ENCODE results near the gene TNKS1BP1. TPM values are rescaled to one million over a fixed set of nuclear protein-coding genes. Genes with fewer than 3 reads are reported as not detected.

TNKS1BP1 gene
- total RNA-seq, 2 experiments from 2014 or later = 19.1 to 21.6 TPM

DNA sequence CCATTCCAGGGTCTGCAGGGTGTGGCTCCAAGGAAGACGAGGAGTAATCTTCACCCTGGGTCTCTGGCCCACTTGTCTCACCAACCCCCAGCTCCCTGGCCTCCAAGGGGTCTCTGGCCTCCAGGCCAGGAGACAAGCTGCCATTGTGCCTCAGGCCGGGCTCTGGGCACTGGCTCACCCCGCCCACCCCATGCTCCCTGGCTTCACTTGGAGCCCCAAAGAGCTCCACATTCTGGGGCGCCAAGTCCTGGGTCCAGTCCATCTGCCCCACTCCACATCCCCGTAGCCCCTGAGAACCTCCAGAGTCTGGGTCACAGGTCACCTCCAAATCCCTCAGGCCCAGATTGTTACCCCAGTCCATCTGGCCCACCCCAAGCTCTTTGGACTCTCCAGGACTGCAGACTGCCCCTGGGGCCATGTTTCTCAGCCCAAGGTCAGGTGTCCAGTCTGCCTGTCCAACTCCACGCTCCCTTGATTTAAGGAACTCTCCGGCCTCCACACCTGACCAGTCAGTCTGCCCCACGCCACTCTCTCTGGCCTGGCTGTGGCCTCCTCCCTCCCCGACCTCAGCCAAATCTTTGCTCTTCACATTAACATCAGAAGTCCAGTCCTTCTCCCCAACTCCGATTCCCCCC lies 16.2 kb downstream of the TNKS1BP1 start:
- peaks cover 7% of the 10 kb centered on the region for H3K4me1 Mint-ChIP-seq
- no peak overlapping the region for H3K4me3 Mint-ChIP-seq
- ATAC-seq (no peak), DNase-seq (no peak)
- ChIA-PET POLR2A (no interaction called here), CTCF (no interaction called here)
- intact Hi-C loops (cut with DNase I, micrococcal nuclease) = no loop called here
- H3K27ac Mint-ChIP-seq = no peak overlapping the region
- no peaks in the 10 kb centered on the region for H3K9me3 Mint-ChIP-seq (ENCODE audit: low read depth)
- H3K27me3 Mint-ChIP-seq = no peaks in the 10 kb centered on the region
- H3K36me3 Mint-ChIP-seq (ENCODE audit: low read depth) = peaks cover 17% of the 10 kb centered on the region

- ChIA-PET CTCF (no interaction called here), POLR2A (no interaction called here)
- Mint-ChIP-seq H3K9me3 (ENCODE audit: low read depth) (no peaks in the 10 kb centered on the region), H3K27me3 (no peaks in the 10 kb centered on the region), H3K27ac (no peak overlapping the region), H3K4me3 (no peak overlapping the region), H3K36me3 (ENCODE audit: low read depth) (peaks cover 24% of the 10 kb centered on the region), H3K4me1 (peaks cover 7% of the 10 kb centered on the region)
- intact Hi-C loops (cut with DNase I, micrococcal nuclease) = no loop called here
- ATAC-seq (no peak), DNase-seq (no peak)
Observed at GRCh38 chr11:57307666-57308270, 17.0 kb downstream of the TNKS1BP1 start.

- peaks cover 5% of the 10 kb centered on the region for H3K4me1 Mint-ChIP-seq
- POLR2A ChIA-PET = no interaction called here
- DNase-seq = no peak
- no peak for ATAC-seq
- H3K27me3 Mint-ChIP-seq = no peaks in the 10 kb centered on the region
- H3K9me3 Mint-ChIP-seq (ENCODE audit: low read depth) = no peaks in the 10 kb centered on the region
- no peak overlapping the region for H3K4me3 Mint-ChIP-seq
- CTCF ChIA-PET = no interaction called here
- H3K27ac Mint-ChIP-seq = no peak overlapping the region
- H3K36me3 Mint-ChIP-seq (ENCODE audit: low read depth) = peaks cover 24% of the 10 kb centered on the region
- intact Hi-C loops (cut with DNase I, micrococcal nuclease) = no loop called here
Observed at GRCh38 chr11:57306940-57307565, 17.7 kb downstream of the TNKS1BP1 start.

DNA sequence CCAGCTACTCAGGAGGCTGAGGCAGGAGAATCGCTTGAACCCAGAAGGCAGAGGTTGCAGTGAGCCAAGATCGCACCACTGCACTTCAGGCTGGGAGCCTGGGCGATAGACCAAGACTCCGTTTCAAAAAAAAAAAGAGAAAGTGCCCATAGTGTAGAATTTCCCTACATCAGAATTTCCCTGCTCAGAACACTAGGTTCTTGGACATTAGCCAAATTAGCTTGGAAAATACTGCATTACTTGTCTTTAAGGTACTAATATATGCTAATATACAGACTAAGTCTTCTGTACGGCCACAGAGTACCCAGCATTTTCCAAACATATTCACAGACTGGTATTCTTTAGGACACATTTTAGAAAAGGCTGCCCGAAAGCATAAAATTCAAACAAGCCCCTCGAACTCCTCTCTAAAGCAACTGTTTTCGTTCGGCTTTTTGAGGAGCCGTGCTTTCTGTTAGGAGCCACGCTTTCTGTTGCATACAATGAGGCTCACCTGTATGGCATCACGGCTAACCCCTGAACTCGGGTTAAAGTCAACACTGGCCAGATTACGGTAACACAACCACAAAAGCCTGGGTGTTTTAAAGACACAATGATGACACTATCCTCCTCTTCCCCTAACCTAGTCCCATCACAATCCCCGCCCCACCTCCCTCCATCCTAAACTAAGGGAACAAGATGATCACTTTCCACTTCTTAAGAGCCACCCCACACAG lies 18.4 kb downstream of the TNKS1BP1 start:
- intact Hi-C loops (cut with DNase I, micrococcal nuclease) = no loop called here
- Mint-ChIP-seq H3K27me3 (no peaks in the 10 kb centered on the region), H3K36me3 (ENCODE audit: low read depth) (peaks cover 32% of the 10 kb centered on the region), H3K27ac (no peak overlapping the region), H3K4me1 (peaks cover 5% of the 10 kb centered on the region), H3K9me3 (ENCODE audit: low read depth) (no peaks in the 10 kb centered on the region), H3K4me3 (no peak overlapping the region)
- ChIA-PET POLR2A (no interaction called here), CTCF (no interaction called here)
- ATAC-seq (no peak), DNase-seq (no peak)

DNA sequence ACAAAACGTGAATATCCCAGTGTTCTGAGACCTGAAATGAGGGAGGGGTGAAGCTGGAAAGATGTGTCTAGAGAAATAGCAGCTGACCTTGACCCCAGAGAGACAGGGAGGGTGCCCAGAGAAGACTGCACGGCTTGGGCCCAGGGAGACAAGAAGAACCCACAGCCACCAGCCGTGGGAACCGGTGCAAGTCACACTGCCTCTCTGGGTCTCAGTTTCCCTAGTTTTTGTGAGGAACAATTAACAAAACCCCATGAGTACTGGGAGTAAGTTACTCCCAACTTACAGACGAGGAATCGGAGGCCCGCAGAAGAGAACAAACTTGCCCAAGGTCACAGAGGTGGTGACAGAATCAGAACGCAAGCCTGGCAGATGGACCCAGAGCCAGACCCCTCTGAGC lies 19.2 kb downstream of the TNKS1BP1 start:
- CTCF ChIA-PET = no interaction called here
- DNase-seq (no peak), ATAC-seq (no peak)
- intact Hi-C loops (cut with DNase I, micrococcal nuclease) = no loop called here
- Mint-ChIP-seq H3K36me3 (ENCODE audit: low read depth) (peaks cover 40% of the 10 kb centered on the region), H3K4me1 (no peaks in the 10 kb centered on the region), H3K27ac (no peak overlapping the region), H3K4me3 (no peak overlapping the region), H3K27me3 (no peaks in the 10 kb centered on the region), H3K9me3 (ENCODE audit: low read depth) (no peaks in the 10 kb centered on the region)
- POLR2A ChIA-PET = no interaction called here

DNA sequence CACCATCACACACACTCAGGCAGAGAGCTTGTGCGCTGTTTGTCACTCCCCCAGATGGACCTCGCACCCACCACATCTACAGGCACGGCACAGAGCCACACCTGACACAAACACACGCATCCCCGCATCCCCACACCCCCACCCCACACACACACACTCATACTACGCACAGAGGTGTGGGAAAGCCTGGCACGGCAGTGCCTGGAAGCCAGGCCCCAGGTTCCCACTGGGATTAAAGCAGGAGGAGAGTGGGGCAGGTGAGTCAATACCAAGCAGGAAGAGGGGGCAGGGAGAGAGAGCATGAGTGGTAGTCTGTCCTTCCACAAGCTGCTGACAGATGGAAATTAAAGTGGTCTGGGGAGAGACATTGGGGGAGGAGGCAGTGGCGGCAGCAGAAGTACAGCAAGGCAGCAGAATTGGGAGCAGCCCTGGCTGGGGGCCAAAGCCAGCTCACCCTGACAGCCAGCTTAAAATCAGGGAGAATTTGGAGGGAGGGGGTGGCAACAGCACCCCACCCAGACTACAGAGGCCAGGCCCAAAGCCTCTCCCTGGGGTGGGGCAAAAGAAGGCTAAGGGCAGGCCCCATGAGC lies 20.7 kb downstream of the TNKS1BP1 start:
- CTCF ChIA-PET = no interaction called here
- intact Hi-C loops (cut with DNase I, micrococcal nuclease) = no loop called here
- Mint-ChIP-seq H3K27me3 (no peaks in the 10 kb centered on the region), H3K27ac (no peak overlapping the region), H3K4me3 (no peak overlapping the region), H3K9me3 (ENCODE audit: low read depth) (no peaks in the 10 kb centered on the region), H3K36me3 (ENCODE audit: low read depth) (peaks cover 43% of the 10 kb centered on the region), H3K4me1 (no peaks in the 10 kb centered on the region)
- POLR2A ChIA-PET = no interaction called here
- ATAC-seq (no peak), DNase-seq (no peak)

GRCh38 chr11:57303280-57303989 lies 21.3 kb downstream of the TNKS1BP1 start:
- Mint-ChIP-seq H3K27me3 (no peaks in the 10 kb centered on the region), H3K4me3 (no peak overlapping the region), H3K36me3 (ENCODE audit: low read depth) (peaks cover 45% of the 10 kb centered on the region), H3K9me3 (ENCODE audit: low read depth) (no peaks in the 10 kb centered on the region), H3K4me1 (no peaks in the 10 kb centered on the region), H3K27ac (no peak overlapping the region)
- ATAC-seq (no peak), DNase-seq (no peak)
- ChIA-PET CTCF (no interaction called here), POLR2A (no interaction called here)
- intact Hi-C loops (cut with DNase I, micrococcal nuclease) = no loop called here

DNA sequence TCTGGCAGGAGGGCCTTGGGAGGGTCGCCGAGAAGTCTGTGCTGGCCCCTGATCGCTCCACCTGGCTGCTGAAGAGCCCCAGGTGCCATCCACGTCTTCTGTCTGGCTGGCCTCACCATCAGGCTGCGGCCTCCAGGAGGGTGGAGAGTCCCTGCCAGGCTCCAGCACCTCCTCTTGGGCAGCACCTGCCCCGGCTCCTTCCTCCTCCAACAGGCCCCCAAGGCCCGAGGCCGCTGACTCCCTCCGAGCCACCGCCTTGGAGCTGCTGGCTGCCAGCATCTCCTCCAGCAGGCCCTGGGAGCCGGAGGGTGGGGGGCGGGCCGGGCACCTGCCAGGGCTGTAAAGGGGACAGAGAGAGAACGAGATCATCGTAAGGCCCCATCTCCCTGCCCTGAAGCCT lies 22.3 kb downstream of the TNKS1BP1 start:
- POLR2A ChIA-PET = no interaction called here
- intact Hi-C loops (cut with DNase I, micrococcal nuclease) = no loop called here
- ATAC-seq (no peak), DNase-seq (no peak)
- CTCF ChIA-PET = no interaction called here
- Mint-ChIP-seq H3K36me3 (ENCODE audit: low read depth) (peaks cover 53% of the 10 kb centered on the region), H3K27me3 (no peaks in the 10 kb centered on the region), H3K4me3 (no peak overlapping the region), H3K27ac (no peak overlapping the region), H3K9me3 (ENCODE audit: low read depth) (no peaks in the 10 kb centered on the region), H3K4me1 (no peaks in the 10 kb centered on the region)

DNA sequence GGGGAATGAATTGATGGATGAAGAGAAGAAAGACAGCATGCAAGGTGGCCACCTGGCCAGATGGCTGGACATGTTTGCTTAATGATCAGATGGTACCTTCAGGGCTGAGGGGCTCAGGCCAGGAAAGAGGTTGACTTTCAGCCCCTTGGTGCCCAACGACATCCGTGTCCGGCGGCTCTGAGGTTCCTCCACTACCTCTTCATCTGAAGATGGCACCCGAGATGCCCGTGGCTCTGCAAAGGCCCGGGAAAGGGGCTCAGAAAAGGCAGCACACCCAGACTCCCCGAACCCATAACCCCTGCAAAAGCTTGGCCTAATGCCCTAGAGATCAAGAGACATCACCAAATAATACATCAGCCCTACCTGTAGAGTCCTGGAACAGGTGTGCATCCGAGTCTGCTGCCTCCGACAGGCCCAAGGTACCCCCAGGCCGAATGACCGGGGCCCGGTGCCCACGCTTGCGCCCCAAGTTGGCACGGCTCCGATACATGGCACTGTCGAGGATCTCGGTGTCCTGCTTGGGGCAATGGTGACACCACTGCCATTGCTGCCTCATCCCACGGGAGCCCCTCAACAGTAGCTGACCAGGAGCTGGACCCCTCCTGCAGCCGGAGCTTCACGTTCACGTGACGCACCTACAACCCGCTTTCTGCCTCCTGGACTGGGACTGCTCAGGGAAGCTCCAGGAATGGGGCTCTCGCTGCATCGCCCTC lies 22.9 kb downstream of the TNKS1BP1 start:
- ChIA-PET POLR2A (no interaction called here), CTCF (no interaction called here)
- intact Hi-C loops (cut with DNase I, micrococcal nuclease) = no loop called here
- H3K9me3 Mint-ChIP-seq (ENCODE audit: low read depth) = no peaks in the 10 kb centered on the region
- H3K4me3 Mint-ChIP-seq = no peak overlapping the region
- H3K27ac Mint-ChIP-seq = no peak overlapping the region
- ATAC-seq (no peak), DNase-seq (no peak)
- peaks cover 53% of the 10 kb centered on the region for H3K36me3 Mint-ChIP-seq (ENCODE audit: low read depth)
- H3K4me1 Mint-ChIP-seq = no peaks in the 10 kb centered on the region
- H3K27me3 Mint-ChIP-seq = no peaks in the 10 kb centered on the region

- no peak overlapping the region for H3K4me3 Mint-ChIP-seq
Observed at GRCh38 chr11:57300785-57301184, 24.0 kb downstream of the TNKS1BP1 start.

GRCh38 chr11:57299150-57299737 lies 25.5 kb downstream of the TNKS1BP1 start:
- POLR2A ChIA-PET = no interaction called here
- Mint-ChIP-seq H3K4me3 (no peak overlapping the region), H3K36me3 (ENCODE audit: low read depth) (peaks cover 53% of the 10 kb centered on the region), H3K27ac (no peak overlapping the region), H3K9me3 (ENCODE audit: low read depth) (no peaks in the 10 kb centered on the region), H3K4me1 (no peaks in the 10 kb centered on the region), H3K27me3 (no peaks in the 10 kb centered on the region)
- CTCF ChIA-PET = no interaction called here
- ATAC-seq = no peak
- intact Hi-C loops (cut with DNase I, micrococcal nuclease) = no loop called here
- DNase-seq = no peak

More at GRCh38 chr11:57300785-57301184, 24.0 kb downstream of the TNKS1BP1 start:
- no peaks in the 10 kb centered on the region for H3K9me3 Mint-ChIP-seq (ENCODE audit: low read depth)
- H3K4me1 Mint-ChIP-seq = no peaks in the 10 kb centered on the region
- no peak overlapping the region for H3K27ac Mint-ChIP-seq
- no peaks in the 10 kb centered on the region for H3K27me3 Mint-ChIP-seq
- H3K36me3 Mint-ChIP-seq (ENCODE audit: low read depth) = peaks cover 53% of the 10 kb centered on the region
- DNase-seq = no peak
- intact Hi-C loops (cut with DNase I, micrococcal nuclease) = no loop called here
- CTCF ChIA-PET = no interaction called here
- ATAC-seq = no peak
- POLR2A ChIA-PET = no interaction called here
